ENCODE results near the gene CHRNB1.

CHRNB1 gene

DNA sequence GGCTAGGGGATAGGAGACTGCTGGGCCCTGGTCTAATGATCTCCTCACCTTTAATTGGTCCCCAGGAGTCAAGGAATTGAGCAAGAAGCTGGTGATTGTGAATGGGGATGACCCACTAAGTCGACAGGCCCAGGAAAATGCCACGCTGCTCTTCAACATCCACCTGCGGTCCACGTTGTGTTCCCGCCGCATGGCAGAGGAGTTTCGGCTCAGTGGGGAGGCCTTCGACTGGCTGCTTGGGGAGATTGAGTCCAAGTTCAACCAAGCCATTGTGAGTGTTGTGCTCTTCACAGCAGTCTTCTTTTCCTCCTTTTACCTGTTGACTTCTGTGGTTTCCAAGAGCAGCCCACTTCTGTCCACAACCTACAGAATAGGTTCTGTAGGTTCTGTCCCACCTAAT lies 58.7 kb downstream of the CHRNB1 start:
- Histone ChIP-seq H3K27me3 (ENCODE audit: insufficient read depth, low read length, poor library complexity, severe bottlenecking) (no peaks in the 10 kb centered on the region), H2AFZ (ENCODE audit: low read length) (no peak overlapping the region), H3K9me3 (ENCODE audit: insufficient read depth, low read depth, low read length) (no peaks in the 10 kb centered on the region), H3K9ac (ENCODE audit: low read depth, low read length, poor library complexity, severe bottlenecking) (no peak overlapping the region), H3K4me2 (ENCODE audit: low read depth, low read length, poor library complexity, severe bottlenecking) (no peak overlapping the region), H3K9me2 (replicated peaks; ENCODE audit: low read depth, low read length) (no peaks in the 10 kb centered on the region), H3K79me2 (ENCODE audit: insufficient read depth, low read length) (peaks cover 19% of the 10 kb centered on the region; the same call in 1 of the 2 replicates), H3K36me3 (ENCODE audit: insufficient read depth, low read length) (peaks cover 96% of the 10 kb centered on the region), H3F3A (ENCODE audit: low read depth) (no peaks in the 10 kb centered on the region), H3K4me3 (ENCODE audit: low read length, poor library complexity, severe bottlenecking) (no peak overlapping the region), H3K4me1 (ENCODE audit: insufficient read depth, low read length, poor library complexity, severe bottlenecking) (no peaks in the 10 kb centered on the region), H4K20me1 (ENCODE audit: insufficient read depth, low read length, poor library complexity, severe bottlenecking) (peaks cover 51% of the 10 kb centered on the region)
- TF ChIP-seq CTCF (conservative IDR thresholded peaks at IDR 0.05; ENCODE audit: low read length) (no peak), EZH2phosphoT487 (IDR thresholded peaks at IDR 0.05; ENCODE audit: borderline replicate concordance) (no peak)
